CD4-positive, alpha-beta T cell treated with Interleukin-6 for 4 hours (primary cell): Measurements from ENCODE around the gene GPR55.
A peak's percentile ranks its signal among the peaks of the same experiment; 100 is the strongest.

Experiments
- DNase-seq: peaks from one replicate; pipeline ENCODE4 v3.0.0-alpha.2; 2020; ENCODE audit warnings: mixed read lengths

GPR55 gene

GRCh38 chr2:230934231-230935129 is 9.4 kb upstream of the GPR55 start:
- no peak for DNase-seq

GRCh38 chr2:230933521-230934180 is 8.6 kb upstream of the GPR55 start:
- DNase-seq: no peak

GRCh38 chr2:230932556-230933511 is 7.8 kb upstream of the GPR55 start:
- DNase-seq: no peak

GRCh38 chr2:230931556-230932231 is 6.7 kb upstream of the GPR55 start:
- no peak for DNase-seq

- DNase-seq: no peak
Measured at GRCh38 chr2:230930928-230931555, 6.0 kb upstream of the GPR55 start.

- no peak for DNase-seq
Measured at GRCh38 chr2:230930149-230930780, 5.2 kb upstream of the GPR55 start.

- DNase-seq: no peak
Measured at GRCh38 chr2:230929381-230930148, 4.5 kb upstream of the GPR55 start.

- no peak for DNase-seq
Measured at GRCh38 chr2:230928701-230929380, 3.8 kb upstream of the GPR55 start.

GRCh38 chr2:230927711-230928341 is 2.8 kb upstream of the GPR55 start:
- DNase-seq: no peak

GRCh38 chr2:230925879-230926765 is 1.1 kb upstream of the GPR55 start:
- peak; percentile 32 for DNase-seq

- no peak for DNase-seq
Measured at GRCh38 chr2:230925443-230925878, 419 bp upstream of the GPR55 start.

GRCh38 chr2:230924092-230924469 is 961 bp downstream of the GPR55 start:
- no peak for DNase-seq

GRCh38 chr2:230922951-230923717 is 1.9 kb downstream of the GPR55 start:
- DNase-seq: no peak

- DNase-seq: no peak
Measured at GRCh38 chr2:230921806-230922595, 3.0 kb downstream of the GPR55 start.

GRCh38 chr2:230920167-230920566 is 4.9 kb downstream of the GPR55 start:
- DNase-seq: no peak

- no peak for DNase-seq
Measured at GRCh38 chr2:230919681-230920080, 5.4 kb downstream of the GPR55 start.

GRCh38 chr2:230919240-230919639 is 5.8 kb downstream of the GPR55 start:
- DNase-seq: no peak
